ENCODE measurements around the gene HEMK1.

HEMK1 gene

GRCh38 chr3:50568947-50569749 is at the start of gene HEMK1:
HEMK1 (plus strand) TSS chr3:50569522; CDS start chr3:50571105, 1,583 bp downstream.
- intact Hi-C loops (cut with DNase I), result no loop called here
- DNase-seq, result peak; percentile 93 to 99 (median 95)

GRCh38 chr3:50520849-50521248 is 48.5 kb upstream of the HEMK1 start:
- no peak for DNase-seq

GRCh38 chr3:50521572-50521971 is 47.8 kb upstream of the HEMK1 start:
- intact Hi-C loops (cut with DNase I), result no loop called here
- no peak for DNase-seq

More at GRCh38 chr3:50520849-50521248, 48.5 kb upstream of the HEMK1 start:
- intact Hi-C loops (cut with DNase I), result no loop called here

- no peak for DNase-seq
- intact Hi-C loops (cut with DNase I), result no loop called here
These were observed 46.0 kb upstream of the HEMK1 start for GRCh38 chr3:50523279-50523811.

- DNase-seq, result no peak
- intact Hi-C loops (cut with DNase I), result no loop called here
These were observed 44.6 kb upstream of the HEMK1 start for GRCh38 chr3:50524746-50525145.

- DNase-seq, result no peak
- intact Hi-C loops (cut with DNase I), result no loop called here
These were observed 44.0 kb upstream of the HEMK1 start for GRCh38 chr3:50525191-50525910.

GRCh38 chr3:50525987-50526386 is 43.3 kb upstream of the HEMK1 start:
- peak in 1 of 10 donors; percentile 25 for DNase-seq
- intact Hi-C loops (cut with DNase I), result no loop called here

- no peak for DNase-seq
- intact Hi-C loops (cut with DNase I), result no loop called here
These were observed 39.0 kb upstream of the HEMK1 start for GRCh38 chr3:50530001-50530970.

- intact Hi-C loops (cut with DNase I), result no loop called here
- no peak for DNase-seq
These were observed 38.1 kb upstream of the HEMK1 start for GRCh38 chr3:50531201-50531600.

- intact Hi-C loops (cut with DNase I), result no loop called here
- DNase-seq, result no peak
These were observed 37.1 kb upstream of the HEMK1 start for GRCh38 chr3:50532062-50532705.

- intact Hi-C loops (cut with DNase I), result no loop called here
- no peak for DNase-seq
These were observed 36.0 kb upstream of the HEMK1 start for GRCh38 chr3:50533316-50533715.

- intact Hi-C loops (cut with DNase I), result no loop called here
- no peak for DNase-seq
These were observed 35.4 kb upstream of the HEMK1 start for GRCh38 chr3:50533807-50534461.

GRCh38 chr3:50534681-50535330 is 34.5 kb upstream of the HEMK1 start:
- intact Hi-C loops (cut with DNase I), result no loop called here
- DNase-seq, result no peak

- intact Hi-C loops (cut with DNase I), result no loop called here
- peak in 6 of 10 donors; percentile 15 to 90 (median 70) for DNase-seq
These were observed 32.7 kb upstream of the HEMK1 start for GRCh38 chr3:50536471-50537180.

- no peak for DNase-seq
- intact Hi-C loops (cut with DNase I), result no loop called here
These were observed 31.7 kb upstream of the HEMK1 start for GRCh38 chr3:50537421-50538129.

GRCh38 chr3:50539356-50540286 is 29.7 kb upstream of the HEMK1 start:
- DNase-seq, result no peak
- intact Hi-C loops (cut with DNase I), result no loop called here

Data from posterior cingulate gyrus (tissue), 11 donors.